B cell (primary cell): Measurements from ENCODE around the gene RBM28.

Source experiments
- CTCF ChIP-seq: fragments of 200-600 bp; IDR thresholded peaks from one replicate; pipeline ENCODE4 v1.8.0; 2022; ENCODE audit warnings: antibody characterized with exemption, mild to moderate bottlenecking
- EZH2 ChIP-seq: IDR thresholded peaks from 2 replicates; pipeline ENCODE4 v1.6.1; 2012; ENCODE audit warnings: borderline replicate concordance, low read depth, mild to moderate bottlenecking, moderate library complexity, low read length; ENCODE audit not compliant: insufficient read depth, poor library complexity, severe bottlenecking

DNA sequence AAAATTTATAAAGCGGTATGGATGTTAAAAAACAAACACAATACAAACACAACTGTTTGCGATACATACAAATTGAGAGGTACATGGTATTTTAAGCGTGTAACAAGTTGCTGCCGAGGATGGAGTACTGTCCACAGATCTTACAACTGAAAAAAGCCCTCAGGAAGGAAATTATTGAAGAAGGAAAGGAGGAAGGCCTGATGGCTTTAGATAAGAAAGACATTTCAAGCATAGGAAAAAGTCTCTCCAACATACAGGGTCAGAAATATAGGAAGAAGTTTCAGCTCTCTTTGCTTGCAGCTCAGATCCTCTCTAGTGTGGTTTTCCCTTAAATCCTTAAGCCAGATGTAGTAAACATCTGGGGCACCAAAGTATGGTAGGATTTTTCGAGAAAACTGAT, 25.0 kb downstream of the RBM28 start:
- TF ChIP-seq EZH2, result no peak
- no peak for TF ChIP-seq CTCF
